ENCODE measurements around the gene ZNF691. TPM values are rescaled to one million over a fixed set of nuclear protein-coding genes. Genes with fewer than 3 reads are reported as not detected.
"Not testable (repeated sequence)": the region's sequence is repeated elsewhere in the genome, so short reads cannot be mapped to it uniquely, and the experiment has no call there.

The ZNF691 gene
- polyA plus RNA-seq, 3 donors = 19.7 to 24.6 (median 21.7) TPM

- no peak for DNase-seq
These were observed 6.2 kb downstream of the ZNF691 start for GRCh38 chr1:42852608-42852980.

GRCh38 chr1:42853116-42853884, 6.9 kb downstream of the ZNF691 start:
- DNase-seq = no peak

- DNase-seq = not testable (repeated sequence)
These were observed 10.1 kb downstream of the ZNF691 start for GRCh38 chr1:42856554-42856953.

- not testable (repeated sequence) for DNase-seq
These were observed 13.0 kb downstream of the ZNF691 start for GRCh38 chr1:42859366-42859765.

GRCh38 chr1:42860339-42861013, 14.1 kb downstream of the ZNF691 start:
- DNase-seq = no peak

GRCh38 chr1:42861014-42861399, 14.6 kb downstream of the ZNF691 start:
- no peak for DNase-seq

GRCh38 chr1:42866549-42866948, 20.1 kb downstream of the ZNF691 start:
- DNase-seq = no peak

- DNase-seq = not testable (repeated sequence)
These were observed 22.1 kb downstream of the ZNF691 start for GRCh38 chr1:42868466-42868865.

GRCh38 chr1:42869254-42869653, 22.8 kb downstream of the ZNF691 start:
- not testable (repeated sequence) for DNase-seq

GRCh38 chr1:42869751-42870150, 23.3 kb downstream of the ZNF691 start:
- not testable (repeated sequence) for DNase-seq

- not testable (repeated sequence) for DNase-seq
These were observed 26.7 kb downstream of the ZNF691 start for GRCh38 chr1:42873108-42873507.

GRCh38 chr1:42873670-42874069, 27.3 kb downstream of the ZNF691 start:
- no peak for DNase-seq

GRCh38 chr1:42876009-42876408, 29.6 kb downstream of the ZNF691 start:
- no peak for DNase-seq

GRCh38 chr1:42877380-42877779, 31.0 kb downstream of the ZNF691 start:
- no peak for DNase-seq

- DNase-seq = no peak
These were observed 34.0 kb downstream of the ZNF691 start for GRCh38 chr1:42880384-42880783.

GRCh38 chr1:42886046-42886739, 39.8 kb downstream of the ZNF691 start:
- no peak for DNase-seq

- no peak for DNase-seq
These were observed 40.4 kb downstream of the ZNF691 start for GRCh38 chr1:42886800-42887199.

- no peak for DNase-seq
These were observed 41.0 kb downstream of the ZNF691 start for GRCh38 chr1:42887366-42887765.

GRCh38 chr1:42888013-42888633, 41.7 kb downstream of the ZNF691 start:
- DNase-seq = no peak

- no peak for DNase-seq
These were observed 42.9 kb downstream of the ZNF691 start for GRCh38 chr1:42889264-42889663.

- no peak for DNase-seq
These were observed 45.2 kb downstream of the ZNF691 start for GRCh38 chr1:42891465-42892138.

GRCh38 chr1:42899960-42900359, 53.5 kb downstream of the ZNF691 start:
- DNase-seq = not testable (repeated sequence)
